GM19455 (cell line): ENCODE data around the gene MED9.
A peak's percentile ranks its signal among the peaks of the same experiment; 100 is the strongest.

Experiments used
- ATAC-seq: cut with Tn5 transposase; IDR thresholded peaks from one replicate; pipeline ENCODE4 v1.9.1; 2021; ENCODE audit not compliant: unreplicated experiment

Gene MED9

GRCh38 chr17:17487998-17488397, 11.2 kb downstream of the MED9 start:
- no peak for ATAC-seq

- no peak for ATAC-seq
Observed at GRCh38 chr17:17491031-17491471, 14.3 kb downstream of the MED9 start.

- no peak for ATAC-seq
Observed at GRCh38 chr17:17491546-17491988, 14.8 kb downstream of the MED9 start.

DNA sequence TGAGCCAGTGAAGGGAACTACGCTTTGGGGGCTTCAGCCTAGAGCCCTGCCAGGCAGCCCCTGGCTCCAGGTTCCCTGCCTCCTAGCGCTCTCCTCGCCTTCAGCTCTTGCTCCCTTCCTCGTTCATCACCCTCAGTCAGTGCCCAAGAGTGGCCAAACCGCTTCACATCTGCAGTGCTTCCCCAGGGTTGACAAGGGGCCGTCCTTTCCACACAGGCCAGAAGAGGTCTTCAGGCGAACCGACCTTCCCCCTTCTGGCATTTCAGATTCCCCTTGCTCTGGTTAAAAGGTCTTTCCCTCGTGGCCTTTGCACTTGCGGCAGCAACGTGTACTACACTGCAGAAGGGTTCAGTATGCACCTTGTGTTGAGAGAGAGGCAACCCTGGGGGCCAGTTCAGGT, 15.3 kb downstream of the MED9 start:
- ATAC-seq: no peak

DNA sequence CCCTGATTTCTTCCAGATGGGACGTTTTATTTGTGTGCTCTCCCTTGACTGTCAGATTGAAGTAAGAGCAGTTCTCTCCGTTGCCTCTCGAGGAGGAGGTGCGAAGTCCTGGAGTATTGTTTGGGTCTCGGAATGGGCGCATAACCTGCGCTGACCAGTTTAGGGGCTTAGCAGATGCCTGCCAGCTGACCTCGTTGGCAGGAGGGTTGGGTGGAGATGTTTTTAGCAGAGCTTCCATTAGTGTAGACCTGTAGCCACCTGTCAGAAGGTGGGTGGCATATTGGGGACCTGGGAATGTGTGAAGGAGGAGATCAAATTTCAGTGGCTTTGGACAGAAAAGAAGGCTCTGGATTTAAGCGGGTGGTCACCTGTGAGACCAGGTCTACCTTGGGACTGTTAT, 15.8 kb downstream of the MED9 start:
- ATAC-seq: no peak

DNA sequence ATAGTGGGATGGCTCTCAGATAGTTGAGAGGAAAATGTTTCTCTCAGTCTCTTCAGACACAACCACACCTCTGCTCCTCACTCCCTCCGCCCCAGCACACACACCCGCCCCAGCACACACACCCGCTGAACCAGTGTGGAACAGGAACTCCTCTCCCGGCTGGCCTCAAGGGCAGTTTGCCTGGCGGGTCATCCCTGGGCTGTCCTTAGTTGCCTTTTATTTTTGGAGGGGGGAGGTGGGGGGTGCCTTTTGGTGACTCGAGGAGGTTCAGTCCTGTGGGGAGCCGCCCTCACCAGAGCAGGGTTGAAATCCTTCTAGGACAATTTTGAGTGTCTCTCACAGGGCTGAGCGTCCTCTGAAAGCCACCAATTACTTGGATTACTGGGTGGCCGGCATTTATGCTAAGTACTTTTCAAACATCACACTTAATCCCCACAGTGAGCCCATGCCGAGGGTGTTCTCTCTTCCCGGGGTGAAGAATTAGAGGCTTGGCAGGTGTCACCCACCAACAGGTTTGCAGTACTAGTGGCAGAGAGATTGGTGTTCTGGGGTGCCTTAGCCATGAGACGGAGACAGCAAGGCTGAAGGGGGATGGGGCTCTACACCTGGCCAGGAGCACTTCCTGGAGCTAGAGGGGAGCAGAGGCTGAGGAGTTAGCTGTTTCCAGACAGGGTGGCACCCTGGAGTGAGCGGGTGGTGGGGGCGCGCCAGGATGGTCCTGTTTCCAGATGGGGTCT, 16.6 kb downstream of the MED9 start:
- no peak for ATAC-seq

DNA sequence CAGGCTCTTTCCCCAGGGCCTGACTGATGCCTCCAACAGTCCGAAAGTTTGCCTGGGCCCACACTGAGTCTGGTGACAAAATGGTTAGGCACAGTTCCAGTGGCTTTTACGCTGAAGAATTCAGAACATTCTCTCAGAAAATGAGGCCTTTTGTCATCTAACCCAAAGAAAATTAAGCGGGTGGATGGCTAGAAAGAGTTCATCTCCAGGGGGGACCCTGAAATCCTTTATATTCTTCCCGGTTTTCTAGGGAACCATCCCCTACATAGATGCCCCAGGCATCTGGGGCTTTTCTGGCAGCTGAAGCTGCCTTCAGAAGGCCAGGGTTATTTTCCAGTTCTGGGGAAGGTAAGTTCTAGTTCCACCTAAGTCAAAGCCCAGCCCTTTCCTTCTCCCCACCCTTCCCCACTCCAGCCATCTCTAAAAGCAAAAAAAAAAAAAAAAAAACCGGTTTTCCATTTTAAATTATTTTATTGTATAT, 17.2 kb downstream of the MED9 start:
- no peak for ATAC-seq

GRCh38 chr17:17494499-17494869, 17.7 kb downstream of the MED9 start:
- ATAC-seq: no peak

DNA sequence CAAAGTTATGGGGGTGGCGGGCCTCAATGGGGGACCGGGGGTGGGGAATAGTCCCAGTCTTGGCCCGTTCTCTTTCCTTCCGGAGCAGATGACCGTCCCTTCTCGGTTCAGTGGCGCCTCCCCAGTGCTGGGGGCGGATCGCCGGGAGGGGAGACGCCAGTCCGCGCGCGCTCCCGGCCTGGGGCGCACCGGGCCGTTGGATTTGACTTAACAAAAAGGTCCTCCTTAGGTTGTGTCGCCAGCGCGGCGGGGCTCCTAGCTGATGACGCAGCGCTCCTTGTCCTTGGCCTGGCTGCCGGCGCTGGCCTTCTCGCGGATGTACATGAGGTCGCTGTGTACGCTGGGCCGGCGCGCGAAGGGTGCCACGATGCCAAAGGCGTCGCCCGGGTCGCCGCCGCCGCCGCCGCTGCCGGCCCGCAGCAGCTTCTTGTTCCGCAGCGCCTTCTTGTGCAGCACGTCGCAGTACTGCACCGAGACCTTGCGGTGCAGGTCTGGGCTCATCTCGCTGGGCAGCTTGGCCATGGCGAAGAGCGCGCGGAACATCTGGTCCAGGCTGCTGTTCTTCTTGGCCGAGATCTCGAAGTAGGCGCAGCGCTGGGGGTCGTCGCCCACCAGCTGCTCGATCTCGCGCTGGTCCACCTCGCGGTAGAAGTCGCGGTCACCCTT, 18.2 kb downstream of the MED9 start:
- ATAC-seq: no peak

DNA sequence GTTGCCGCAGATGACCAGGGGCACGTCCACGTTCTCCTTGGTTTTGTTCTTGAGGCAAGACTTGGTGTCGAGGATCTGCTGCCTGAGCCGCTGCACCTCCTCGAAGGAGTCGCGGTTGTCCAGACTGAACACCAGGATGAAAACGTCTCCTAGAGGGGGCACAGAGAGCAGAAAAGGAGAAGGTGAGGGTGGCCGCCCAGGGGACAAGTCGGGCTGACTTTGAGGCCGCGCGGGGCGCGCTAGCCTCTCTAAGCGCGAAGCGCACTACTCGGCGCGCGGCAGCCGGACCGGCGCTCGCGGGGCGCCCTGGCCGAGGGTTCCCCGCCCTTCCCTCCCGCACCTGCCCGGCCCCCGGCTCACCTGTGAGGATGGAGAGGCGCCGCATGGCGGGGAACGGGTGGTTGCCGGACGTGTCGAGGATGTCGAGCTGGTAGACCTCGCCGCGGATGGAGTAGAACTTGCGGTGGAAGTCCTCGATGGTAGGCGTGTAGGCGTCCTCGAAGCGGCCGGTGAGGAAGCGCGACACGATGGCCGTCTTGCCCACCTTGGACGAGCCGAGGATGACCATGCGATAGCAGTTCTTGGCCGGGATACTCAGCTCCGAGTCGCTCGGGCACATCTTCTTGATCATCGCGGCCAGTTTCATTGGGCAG, 18.9 kb downstream of the MED9 start:
- no peak for ATAC-seq

DNA sequence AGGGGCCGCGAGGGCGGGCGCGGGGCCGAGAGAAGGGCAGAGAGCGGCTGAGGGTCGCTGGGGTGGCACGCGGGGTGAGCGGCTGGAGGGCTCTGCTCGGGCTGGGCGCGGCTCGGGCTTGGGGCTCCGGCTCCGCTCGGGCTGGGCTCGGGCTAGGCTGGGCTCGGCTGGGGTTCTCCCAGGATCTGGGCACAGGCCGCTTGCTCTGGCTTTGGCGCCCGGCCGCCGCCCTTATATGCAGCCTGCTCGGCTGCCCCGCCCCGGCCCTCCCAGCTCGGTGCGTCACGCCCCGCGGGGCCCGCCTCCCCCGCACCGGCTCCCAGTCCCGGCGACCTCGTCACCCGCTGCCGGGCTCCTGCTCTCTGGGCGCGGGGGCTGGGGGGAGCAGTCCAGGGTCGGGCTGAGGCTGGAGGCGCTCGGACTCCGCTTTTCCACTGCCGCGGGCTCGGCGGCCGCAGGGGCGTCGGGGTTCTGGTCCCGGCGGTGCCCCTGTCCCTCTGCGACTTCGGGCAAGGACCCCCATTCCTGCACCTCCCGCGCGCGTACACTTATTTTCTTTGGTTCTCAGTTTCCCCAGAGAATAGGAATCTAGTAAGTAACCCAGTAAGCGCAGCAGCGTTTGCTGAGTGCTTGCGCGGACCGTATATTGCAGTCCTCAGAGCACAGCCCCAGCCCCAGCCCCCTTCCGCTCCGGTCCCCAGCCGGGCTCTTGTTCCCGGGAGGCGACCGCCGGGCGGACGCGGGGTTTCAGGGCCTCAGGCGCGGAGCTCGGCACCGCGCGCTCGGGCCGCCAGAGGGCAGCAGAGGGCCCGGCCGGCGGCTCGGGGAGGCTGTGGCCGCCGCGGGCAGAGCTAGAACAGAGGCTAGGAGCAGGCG, 19.6 kb downstream of the MED9 start, which contains the start of gene RASD1:
Gene RASD1 (minus strand): TSS at position 207 of the 876 bp plus-strand sequence. CDS start 214 bp downstream, outside the sequence.
- peak; percentile 42 for ATAC-seq

- no peak for ATAC-seq
Observed at GRCh38 chr17:17497065-17497844, 20.5 kb downstream of the MED9 start.

GRCh38 chr17:17497845-17498520, 21.2 kb downstream of the MED9 start:
- no peak for ATAC-seq

DNA sequence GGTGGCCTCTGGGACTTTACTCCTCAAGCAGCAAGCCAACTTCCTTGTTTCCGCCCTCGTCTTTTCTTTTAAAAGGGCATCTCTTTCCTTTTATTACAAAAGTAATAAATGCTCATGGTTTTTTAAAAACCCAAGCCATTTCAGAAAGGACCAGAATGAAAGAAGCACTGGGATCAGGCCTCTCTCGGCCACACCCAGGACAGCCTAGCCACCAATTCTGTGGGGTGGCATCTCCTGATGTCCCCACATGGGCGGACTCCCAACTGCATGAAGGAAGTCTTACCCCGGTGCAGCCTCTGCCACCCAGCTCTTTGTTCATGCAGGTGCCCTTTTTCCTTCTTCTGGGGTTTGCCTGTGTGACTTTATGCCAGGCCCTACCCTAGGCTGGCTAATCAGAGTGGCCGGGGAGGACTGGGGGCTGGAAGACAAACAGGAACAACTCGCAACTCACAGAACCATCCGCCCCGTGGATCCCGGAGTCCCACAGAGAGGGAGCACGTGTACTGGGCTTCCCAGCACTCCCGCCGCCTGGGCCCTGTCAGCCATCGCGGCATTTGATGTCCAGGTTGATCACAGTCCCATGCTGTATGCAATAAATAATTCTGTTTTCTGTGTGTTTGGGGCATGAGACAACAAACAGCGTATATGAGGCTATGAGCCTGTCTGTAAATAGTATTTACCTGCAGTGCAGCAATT, 22.0 kb downstream of the MED9 start:
- ATAC-seq: no peak

- no peak for ATAC-seq
Observed at GRCh38 chr17:17499402-17500145, 22.8 kb downstream of the MED9 start.

DNA sequence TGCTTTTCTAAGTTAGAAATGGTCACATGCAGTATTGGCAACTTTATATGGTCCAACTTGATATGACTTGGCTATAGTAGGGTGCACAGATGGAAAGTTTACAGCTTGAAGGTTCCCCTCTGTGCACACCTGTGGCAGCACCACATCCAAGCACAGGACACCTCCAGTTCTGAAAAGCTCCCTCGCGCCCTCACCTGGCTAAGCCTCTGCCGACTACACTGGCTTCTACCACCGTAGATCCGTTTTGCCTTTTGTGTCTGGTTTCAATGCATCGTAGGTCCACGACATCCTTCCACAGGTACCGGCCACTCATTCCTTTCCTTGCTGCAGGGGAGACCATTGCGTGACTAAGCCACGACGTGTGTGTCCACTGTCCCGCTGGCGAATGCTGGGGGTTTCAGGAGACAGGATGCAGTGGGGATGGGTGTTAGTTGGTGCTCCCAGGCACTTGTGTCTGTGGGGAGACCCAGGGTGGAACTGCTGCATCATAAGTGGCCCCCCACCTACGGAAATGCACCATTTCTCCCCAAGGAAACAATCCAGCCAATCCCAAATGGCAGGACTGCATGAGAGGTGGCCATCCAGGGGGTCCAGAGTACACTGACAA, 24.3 kb downstream of the MED9 start:
- no peak for ATAC-seq

DNA sequence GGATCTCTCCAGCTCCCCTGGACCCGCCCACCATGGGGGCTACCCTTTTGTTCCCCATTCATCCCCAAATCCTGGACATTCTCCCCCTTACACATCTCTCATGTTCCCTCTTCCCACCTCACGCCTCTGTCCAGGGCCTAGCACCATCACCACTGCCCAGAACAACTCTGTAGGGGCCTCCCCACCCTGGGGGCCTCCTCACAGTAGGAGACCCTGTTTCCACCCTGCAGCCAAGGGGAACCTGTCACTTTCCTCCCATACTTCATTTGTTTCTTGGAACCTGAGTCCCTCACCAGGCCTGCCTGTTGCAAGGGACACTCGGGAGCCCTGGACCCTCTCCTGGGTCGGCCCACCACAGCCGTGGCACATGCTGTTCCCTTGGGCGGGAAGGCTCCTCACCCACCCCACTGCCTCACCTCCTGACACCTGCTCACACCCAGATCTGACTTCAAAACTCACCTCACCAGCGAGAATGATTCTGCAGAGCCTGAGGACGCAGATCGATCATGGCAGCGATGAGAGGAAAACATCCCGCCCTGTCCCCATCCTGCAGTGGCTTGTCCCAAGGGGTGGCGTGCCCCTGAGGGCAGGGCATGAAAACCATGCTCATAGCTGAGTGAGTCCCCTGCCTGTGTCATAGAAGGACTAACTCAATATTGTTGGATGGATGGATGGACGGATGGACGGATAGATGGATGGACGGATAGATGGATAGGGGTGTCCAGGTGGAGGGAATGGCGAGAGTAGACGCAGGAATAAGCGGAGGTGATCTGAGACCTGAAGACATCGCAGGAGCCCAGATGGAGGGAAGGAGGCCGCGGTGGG, 26.2 kb downstream of the MED9 start:
- ATAC-seq: no peak
